DMS53 (cell line): ENCODE data around the gene KLHL25.

Experiments used
- DNase-seq: peaks from one replicate; lab custom pipeline; 2025; lab: John Stamatoyannopoulos, UW

Gene KLHL25

DNA sequence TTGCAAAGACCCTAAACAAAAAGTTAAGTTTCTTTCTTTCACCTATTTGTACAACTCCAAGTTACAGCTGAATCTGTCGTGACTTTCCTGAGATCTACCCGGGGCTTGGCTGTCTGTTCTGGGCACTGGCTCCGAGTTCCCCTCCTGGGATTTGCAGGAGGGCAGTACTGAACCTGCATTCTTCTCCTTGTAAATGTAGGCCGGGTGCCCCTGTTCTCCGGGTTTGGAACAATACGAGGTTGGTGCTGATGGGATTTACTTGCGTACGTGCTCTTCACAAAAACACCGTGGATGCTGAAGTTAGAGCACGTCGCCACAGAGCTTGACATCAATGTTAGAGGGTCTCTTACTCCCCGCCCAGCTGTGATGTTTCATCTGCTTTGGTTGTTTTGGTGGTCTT, 48.1 kb downstream of the KLHL25 start:
- DNase-seq: no peak

DNA sequence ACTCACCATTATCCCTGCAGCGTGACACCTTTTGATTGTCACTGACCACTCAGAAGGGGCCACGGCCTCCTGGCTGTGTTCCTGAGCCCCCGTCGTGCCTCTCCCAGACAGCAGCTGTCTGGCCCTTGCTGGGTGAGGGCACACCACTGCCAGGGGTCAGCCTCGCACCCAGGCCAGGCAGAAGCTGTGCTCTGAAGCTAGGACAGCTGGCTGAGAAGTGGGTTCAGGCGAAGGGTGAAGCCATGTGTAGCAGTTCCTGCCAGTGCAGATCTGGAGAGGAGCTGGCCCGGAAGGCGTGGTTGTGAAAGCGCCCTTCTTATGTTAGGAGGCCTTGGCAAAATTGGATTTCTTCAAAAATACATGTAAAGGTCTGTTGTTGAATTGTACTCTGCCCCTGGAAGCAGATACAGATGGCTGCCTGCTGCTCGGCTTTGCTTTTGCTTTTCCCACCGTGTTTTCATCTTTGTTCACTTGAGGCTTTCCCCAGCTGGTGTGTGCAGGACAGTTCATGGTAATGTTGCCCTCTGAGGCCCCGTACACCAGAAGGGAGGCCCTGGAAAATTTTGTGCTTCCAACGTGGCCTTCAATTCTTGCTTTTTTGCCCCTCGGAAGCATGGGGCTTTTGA, 49.1 kb downstream of the KLHL25 start:
- no peak for DNase-seq

DNA sequence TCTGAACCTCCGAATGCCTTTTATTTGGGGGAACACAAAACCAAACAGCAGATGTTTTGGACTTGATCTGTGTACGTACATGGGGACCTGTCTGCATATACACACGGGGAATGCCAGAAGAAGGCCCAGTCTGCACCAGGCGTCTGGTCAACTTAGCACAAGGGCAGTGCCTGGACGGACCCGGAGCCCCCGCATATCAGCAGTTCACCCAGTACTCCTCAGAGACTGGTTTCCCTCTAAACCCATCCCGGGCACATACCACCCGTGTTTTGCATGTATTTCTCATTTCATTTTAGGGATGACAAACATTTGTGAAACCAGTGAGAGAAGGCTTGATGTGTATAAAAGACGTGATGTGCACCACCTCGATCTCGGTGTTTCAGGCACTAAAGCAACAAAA, 49.7 kb downstream of the KLHL25 start:
- DNase-seq: no peak

DNA sequence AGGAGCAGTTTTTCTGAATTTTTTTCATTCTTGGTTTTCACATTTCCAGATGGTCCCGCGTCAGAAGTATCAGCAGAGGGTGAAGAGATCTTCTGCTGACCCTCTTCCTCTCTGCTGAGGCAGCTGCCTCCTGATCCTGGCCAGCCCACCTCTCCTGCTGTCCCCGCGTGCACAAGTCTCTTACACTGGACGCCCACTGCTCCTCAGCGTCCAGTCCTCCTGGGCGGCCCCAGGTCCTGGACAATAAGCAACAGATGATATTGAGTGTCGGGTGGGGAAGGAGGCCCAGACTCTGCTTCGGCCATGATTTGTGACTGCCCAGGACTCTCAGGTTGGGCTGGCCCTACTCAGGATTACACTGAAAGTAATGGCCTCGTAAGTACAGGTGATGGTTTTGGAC, 50.1 kb downstream of the KLHL25 start:
- DNase-seq: no peak

DNA sequence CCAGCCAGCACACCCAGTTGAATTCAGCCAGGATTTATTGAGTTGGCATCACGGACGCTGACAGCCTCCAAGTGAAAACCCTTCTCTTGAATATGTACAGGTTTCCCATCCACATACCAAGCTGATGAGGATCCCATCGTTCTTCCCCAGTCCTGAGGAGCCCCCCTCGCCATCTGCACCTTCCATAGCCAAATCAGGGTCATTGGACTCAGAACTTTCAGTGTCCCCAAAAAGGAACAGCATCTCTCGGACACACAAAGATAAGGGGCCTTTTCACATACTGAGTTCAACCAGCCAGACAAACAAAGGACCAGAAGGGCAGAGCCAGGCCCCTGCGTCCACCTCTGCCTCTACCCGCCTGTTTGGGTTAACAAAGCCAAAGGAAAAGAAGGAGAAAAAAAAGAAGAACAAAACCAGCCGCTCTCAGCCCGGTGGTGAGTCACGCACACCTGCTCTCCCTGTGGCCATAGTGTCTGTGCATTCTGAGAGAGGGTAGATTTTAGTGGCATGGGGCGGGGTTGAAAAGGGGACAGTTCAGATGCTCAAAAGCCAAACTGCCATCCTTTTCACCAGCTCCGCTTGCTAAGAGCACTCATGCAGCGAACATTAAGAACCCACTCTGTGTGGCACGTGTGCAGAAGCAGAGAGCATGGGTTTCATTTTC, 51.2 kb downstream of the KLHL25 start:
- peak; percentile 75 for DNase-seq

DNA sequence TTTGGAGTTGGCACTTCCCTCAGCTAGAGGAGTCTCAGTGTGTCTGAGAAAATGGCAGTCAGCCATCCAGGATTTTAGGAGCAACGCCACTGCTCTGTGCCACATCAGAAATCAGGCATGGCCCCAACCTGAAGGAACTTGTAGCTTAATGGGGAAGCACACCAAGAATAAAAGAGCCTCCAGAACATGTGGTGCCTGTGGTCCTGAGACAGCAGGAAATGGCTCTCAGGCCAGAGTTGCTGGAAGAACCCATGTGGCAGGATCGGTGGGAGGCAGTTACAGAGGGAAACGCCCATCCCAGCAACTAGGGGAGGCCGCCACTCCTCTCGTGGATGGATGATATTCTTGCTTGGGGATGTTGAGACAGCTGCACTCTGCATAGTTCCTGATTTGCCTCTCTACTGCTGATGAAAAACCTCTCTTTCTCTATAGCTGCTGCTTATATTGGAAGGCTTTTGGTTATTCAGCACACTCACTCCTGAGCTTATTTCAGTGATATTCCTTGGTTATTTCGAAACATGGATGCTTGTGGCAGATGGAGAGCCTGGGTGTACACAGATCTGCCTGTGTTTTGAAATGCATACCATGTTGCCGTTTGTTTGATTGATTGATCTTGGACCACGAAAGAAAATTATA, 52.4 kb downstream of the KLHL25 start:
- DNase-seq: no peak

DNA sequence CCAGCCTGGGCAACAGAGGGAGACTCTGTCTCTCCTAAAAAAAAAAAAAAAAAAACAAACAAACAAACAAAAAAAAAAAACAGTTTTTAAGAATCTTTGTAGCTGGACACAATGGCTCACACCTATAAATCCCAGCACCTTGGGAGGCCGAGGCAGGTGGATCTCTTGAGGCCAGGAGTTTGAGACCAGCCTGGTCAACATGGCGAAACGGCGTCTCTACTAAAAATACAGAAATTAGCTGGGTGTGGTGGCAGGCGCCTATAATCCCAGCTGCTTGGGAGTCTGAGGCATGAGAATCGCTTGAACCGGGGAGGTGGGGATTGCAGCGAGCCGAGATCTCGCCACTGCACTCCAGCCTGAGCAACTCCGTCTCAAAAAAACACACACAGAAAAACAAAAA, 53.1 kb downstream of the KLHL25 start:
- no peak for DNase-seq

DNA sequence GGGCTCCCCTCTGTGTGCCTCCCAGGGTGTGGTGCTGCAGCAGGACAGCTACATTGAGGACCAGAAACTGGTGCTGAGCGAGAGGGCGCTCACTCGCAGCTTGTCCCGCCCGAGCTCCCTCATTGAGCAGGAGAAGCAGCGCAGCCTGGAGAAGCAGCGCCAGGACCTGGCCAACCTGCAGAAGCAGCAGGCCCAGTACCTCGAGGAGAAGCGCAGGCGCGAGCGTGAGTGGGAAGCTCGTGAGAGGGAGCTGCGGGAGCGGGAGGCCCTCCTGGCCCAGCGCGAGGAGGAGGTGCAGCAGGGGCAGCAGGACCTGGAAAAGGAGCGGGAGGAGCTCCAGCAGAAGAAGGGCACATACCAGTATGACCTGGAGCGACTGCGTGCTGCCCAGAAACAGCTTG, 53.7 kb downstream of the KLHL25 start:
- DNase-seq: no peak

DNA sequence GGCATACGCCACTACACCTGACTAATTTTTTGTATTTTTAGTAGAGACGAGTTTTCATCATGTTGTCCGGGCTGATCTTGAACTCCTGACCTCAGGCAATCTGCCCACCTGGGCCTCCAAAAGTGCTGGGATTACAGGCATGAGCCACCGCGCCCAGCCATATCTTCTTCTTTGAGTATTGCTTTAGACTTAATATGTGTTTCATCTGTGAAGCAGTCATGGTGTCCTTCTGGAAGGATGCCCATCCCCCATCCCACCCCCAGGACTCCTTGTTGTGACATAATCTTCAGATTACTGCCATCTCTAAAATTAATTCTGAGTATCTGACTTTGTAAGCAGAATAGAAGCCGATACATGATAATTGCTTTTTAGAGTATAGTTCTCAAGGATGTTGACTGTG, 57.7 kb downstream of the KLHL25 start:
- DNase-seq: no peak

DNA sequence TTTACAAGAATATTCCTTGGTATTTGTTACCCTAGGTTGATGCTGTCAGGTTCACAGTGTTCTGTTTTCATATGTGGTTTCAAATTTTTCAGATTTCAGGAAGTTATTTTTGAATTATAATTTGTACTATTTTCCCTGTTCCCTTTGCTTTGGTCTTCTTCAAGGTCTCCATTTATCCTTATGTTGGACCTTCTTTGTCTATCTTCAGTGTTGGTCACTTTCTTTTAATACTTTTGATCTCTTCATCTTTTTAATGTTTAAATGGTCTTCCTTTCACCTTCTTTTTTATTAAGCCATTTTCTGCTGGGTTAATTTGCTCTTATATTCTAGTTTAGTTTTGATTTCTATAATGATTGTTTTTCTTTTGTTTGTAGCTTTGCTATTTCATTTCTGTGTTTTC, 61.3 kb downstream of the KLHL25 start:
- DNase-seq: peak; percentile 36

DNA sequence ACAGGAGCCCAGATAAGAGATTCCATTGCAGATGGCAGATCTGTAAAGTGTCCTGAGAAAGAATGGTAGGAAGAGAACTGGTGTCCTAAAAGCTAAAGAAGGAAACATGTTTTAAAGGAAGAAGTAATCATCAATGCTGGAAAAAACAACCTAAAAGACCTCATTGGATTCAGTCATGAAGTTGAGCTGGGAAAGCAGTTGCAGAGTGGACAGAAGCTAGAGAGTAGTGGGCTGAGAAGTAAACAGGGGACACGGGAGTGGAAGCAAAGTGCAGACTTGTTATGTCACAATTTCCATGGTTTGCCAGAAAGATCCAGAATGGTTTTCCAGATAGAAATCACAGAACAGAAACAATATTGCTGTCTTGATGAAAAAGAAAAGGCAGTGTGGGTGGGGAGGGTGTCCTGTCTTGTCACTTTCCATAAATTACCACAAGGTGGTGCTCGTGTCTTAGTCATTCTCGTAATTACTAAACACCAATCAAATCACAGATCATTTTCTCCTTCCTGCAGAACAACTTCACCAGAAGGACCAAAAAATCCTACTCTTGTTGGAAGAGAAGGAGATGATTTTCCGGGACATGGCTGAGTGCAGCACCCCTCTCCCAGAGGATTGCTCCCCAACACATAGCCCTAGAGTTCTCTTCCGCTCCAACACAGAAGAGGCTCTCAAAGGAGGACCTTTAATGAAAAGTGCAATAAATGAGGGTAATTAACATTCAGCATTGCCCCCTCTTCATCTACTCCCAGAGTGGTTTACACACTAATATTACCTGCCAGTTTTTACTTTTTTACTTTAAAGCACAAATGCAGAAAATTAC, 64.5 kb downstream of the KLHL25 start:
- peak; percentile 73 for DNase-seq

DNA sequence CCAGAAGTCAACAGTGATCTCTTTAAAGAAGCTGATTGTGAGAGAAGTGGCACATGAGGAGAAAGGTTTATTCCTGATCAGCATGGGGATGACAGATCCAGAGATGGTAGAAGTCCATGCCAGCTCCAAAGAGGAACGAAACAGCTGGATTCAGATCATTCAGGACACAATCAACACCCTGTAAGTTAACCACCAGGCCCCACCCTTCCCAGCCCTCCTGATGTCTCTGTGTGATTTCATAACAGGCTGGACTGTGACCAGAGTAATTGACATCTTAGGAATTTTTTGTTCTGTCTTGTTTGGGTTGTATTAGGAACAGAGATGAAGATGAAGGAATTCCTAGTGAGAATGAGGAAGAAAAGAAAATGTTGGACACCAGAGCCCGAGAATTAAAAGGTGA, 67.7 kb downstream of the KLHL25 start:
- no peak for DNase-seq

DNA sequence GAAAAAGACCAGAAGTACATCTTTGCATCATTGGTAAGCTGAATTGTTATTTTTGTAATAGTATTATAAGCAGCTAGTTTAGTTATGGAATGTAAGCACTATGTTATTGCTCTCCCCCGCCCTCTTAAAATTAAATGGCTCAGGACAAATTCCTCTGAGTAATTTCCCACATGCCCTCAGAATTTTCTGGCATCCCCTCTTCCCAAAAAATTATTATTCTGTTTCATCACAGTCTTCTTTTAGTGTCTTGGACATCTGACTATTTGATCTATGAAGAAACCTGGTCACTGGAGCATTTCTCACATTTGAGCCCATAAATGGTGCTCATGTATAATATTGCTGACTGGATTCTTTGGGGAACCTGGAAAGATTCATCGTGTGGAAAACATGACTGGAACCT, 68.3 kb downstream of the KLHL25 start:
- DNase-seq: no peak

DNA sequence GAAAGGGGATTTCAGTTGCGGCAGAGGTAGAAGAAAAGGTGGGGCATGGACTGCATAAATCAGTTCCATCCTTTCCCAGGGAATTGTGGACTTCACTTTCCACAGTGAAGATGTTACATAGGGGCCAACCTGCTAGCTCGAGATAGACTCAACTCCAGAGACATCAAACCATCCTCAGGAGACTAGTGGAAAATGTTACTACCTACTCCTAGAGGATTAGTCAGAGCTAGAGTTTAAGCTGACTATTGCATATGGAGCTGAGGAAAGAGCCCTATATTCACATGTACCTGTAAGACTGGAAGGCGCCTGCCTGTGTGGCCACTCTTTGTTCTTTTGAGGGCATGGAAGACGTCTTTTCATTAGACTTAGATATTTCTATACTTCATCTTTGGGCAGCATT, 69.2 kb downstream of the KLHL25 start:
- no peak for DNase-seq

DNA sequence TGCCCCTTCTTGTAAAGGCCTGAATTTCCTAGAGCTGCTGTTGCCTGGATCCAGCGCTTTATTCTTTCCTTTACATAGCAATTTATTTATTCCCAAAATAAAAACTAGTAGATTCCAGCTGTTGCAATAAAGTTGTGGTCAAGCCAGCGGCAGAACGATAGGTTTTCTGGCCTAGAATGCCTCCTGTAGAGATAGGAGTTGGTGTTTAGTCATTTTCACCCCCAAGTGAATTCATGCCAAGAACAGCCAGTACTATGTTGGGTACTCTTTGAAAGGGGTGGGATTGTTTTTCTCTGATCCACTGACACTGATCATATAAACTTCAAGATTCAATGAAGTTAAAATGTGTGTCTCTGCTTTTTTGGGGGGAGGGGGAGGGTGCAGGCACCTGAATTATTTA, 69.7 kb downstream of the KLHL25 start:
- no peak for DNase-seq

DNA sequence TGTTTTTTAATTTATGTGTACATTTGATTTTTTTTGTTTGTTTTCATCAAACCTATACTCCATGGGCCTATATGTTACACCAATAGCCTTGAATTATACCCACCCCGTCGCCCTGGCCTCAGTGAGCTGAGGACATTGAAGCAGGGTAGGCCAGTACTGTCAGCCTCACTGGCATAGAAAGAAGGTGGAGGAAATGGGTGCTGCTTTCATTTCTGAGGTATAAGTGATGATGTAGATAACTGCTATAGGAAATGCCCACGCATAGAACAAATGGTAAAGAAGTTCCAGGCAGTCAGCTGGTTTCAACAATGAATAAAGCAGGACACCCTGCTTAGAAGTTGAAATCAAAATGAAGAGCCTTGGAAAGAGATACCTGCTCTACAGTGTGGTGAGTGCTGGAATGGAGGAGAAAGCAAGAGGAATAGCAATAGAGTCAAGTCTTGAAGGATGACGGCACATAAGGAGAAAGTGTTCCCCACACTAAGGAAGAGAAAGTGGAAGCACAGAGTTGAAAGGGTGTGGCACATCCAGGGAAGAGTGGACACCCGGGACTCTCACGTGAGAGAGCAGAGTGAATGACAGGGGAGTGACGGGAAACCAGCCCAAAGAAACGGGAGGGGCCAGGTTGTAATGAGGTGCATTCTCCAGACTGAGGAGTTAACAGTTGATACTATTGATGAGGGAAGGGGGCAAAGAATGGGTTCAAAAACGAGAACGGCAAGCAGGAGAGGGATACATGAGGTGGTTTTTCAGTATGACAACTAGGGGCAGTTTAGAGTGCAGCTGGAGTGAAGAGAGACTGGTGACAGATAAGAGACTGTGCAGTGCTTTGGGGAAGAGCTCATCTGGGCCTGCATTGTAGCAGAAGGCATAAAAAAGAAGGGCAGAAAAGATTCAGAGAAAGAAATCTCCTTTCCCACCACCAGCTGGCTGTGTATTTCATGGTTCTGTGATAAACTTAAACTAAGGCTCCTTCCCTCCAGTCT, 70.5 kb downstream of the KLHL25 start:
- DNase-seq: no peak

DNA sequence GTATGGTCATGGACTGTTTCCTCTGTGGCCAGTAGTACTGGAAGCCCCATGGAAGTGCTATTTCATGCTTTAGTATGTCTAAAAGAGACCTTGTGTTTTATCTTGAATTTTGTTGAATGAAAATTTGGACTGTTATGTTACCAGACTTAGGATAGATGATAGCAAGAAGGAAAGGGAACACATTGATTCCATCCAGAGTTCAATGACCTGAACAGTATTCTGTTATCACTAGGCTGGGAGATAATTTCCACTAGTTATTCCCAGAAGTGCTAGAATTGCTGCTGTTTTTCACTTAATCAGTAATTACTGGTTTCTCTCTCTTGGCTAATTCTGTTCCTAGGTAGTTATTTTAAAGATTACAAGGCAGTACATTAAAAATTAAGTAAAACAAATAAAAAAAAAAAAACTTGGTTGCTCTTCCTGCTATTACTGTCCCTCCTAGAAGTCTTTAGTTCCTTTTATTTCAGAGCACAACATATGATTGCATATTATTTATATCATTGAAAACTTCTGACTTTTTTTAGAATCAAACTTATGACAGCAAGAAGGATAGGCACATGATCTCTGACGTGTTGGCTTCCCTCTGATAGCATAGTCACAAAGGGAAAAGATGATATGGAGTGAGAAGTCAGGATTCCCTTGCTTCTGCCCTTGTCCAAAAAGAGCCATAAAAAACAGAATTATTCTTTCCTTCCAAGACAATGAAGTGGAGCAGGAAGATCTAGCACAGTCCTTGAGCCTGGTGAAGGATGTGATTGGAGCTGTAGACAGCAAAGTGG, 72.2 kb downstream of the KLHL25 start:
- DNase-seq: no peak

DNA sequence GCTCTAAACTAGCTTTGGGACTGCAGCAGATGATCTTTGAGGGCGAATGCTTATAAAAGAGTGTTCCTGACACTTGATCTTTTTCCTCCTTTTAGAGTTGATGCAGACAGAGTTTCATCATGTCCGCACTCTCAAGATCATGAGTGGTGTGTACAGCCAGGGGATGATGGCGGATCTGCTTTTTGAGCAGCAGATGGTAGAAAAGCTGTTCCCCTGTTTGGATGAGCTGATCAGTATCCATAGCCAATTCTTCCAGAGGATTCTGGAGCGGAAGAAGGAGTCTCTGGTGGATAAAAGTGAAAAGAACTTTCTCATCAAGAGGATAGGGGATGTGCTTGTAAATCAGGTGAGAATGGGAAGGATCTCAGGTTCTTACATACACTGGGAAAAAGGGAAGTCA, 75.7 kb downstream of the KLHL25 start:
- no peak for DNase-seq

DNA sequence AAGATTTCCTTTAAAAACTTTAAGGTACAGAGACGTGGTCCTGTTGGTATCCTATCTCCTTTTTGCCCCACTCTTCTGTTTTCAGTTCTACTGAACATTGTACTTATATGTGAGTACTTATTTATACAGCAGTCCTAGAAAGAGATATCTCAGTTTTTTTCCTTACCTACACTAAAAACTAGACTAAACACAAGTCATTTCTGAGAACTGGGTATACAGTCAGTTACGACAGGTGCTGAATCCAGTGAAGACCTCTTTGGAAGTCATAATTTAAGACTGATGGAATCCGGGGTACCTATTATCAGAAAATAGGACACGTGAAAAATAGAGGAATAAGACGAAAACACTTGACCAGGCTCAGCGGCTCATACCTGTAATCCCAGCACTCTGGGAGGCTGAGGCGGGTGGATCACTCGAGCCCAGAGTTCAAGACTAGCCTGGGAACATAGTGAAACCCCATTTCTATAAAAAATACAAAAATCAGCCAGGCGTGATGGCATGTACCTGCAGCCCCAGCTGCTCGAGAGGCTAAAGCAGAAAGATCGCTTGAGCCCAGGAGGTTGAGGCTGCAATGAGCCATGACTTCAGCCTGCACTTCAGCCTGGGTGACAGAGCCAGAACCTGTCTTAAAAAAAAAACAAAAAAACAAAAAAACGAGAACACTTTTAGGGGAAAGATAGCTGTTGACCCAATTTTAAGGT, 76.3 kb downstream of the KLHL25 start:
- no peak for DNase-seq

DNA sequence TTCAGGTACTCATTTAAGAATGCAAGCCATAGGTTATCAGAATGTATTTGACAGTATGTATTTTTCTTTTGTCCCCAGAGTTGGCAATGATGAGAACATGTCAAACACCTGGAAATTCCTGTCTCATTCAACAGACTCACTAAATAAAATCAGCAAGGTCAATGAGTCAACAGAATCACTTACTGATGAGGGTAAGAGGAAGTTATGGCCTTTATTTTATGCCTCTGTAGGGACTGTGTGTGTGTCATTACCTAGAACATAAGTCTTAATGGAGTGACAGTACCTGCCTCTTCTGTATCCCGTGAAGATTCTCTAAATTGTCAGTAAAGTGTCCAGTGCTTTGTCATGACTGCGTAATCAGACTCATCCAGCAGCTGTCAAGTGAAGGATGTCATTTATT, 77.5 kb downstream of the KLHL25 start:
- no peak for DNase-seq
